Aorta (tissue), 5 donors: ENCODE results near the gene CCDC178. TPM values are rescaled to one million over a fixed set of nuclear protein-coding genes. Genes with fewer than 3 reads are reported as not detected.
"Not testable (repeated sequence)": the region's sequence is repeated elsewhere in the genome, so short reads cannot be mapped to it uniquely, and the experiment has no call there.

ENCODE experiments used
- ATAC-seq: fragments of 200-7000 bp; cut with Tn5 transposase; one replicate; pipeline ENCODE4 v1.9.1; 2022; ENCODE audit warnings: moderate library complexity; ENCODE audit not compliant: low FRiP score
- DNase-seq, 2 donors: peaks; one replicate each; pipeline ENCODE4 v3.0.0-alpha.2; 2020
- H3K27ac ChIP-seq, 2 donors: one replicate each; pipeline ENCODE4 v1.5.1; 2013; ENCODE audit warnings: low read length in 2 of 2, mild to moderate bottlenecking in 2 of 2, moderate library complexity in 2 of 2, control low read depth in 1 of 2, inconsistent platforms in 1 of 2, low read depth in 1 of 2
- H3K27me3 ChIP-seq, 2 donors: one replicate each; pipeline ENCODE4 v1.6.1; 2013; ENCODE audit warnings: control low read depth in 1 of 2, low read length in 1 of 2, mild to moderate bottlenecking in 1 of 2, moderate library complexity in 1 of 2; ENCODE audit not compliant: insufficient read depth in 2 of 2, control insufficient read depth in 1 of 2
- H3K36me3 ChIP-seq, 2 donors: one replicate each; pipeline ENCODE4 v1.6.1; 2013; ENCODE audit warnings: control low read depth in 1 of 2, low read length in 1 of 2, mild to moderate bottlenecking in 1 of 2; ENCODE audit not compliant: insufficient read depth in 2 of 2, control insufficient read depth in 1 of 2
- H3K4me1 ChIP-seq, 2 donors: one replicate each; pipeline ENCODE4 v1.6.1; 2013; ENCODE audit warnings: low read length in 2 of 2, control low read depth in 1 of 2, mild to moderate bottlenecking in 1 of 2, moderate library complexity in 1 of 2; ENCODE audit not compliant: insufficient read depth in 2 of 2, control insufficient read depth in 1 of 2
- H3K4me3 ChIP-seq, 2 donors: one replicate each; pipeline ENCODE4 v1.5.1; 2013; ENCODE audit warnings: low read length in 2 of 2, control low read depth in 1 of 2, mild to moderate bottlenecking in 1 of 2
- H3K9me3 ChIP-seq: one replicate; pipeline ENCODE4 v1.6.1; 2013; ENCODE audit warnings: mild to moderate bottlenecking, low read length; ENCODE audit not compliant: control insufficient read depth
- WGBS, 2 donors: extraction: QIAGEN DNeasy Blood & Tissue Kit; methylation state at CpG; one replicate each; pipeline ENCODE4 v1.1.7; 2013; 5-methylcytosine and 5-hydroxymethylcytosine counted together
- intact Hi-C, 2 donors: fragments of 100-400 bp; cut with DNase I; formaldehyde crosslinking; loops; one replicate each; pipeline versions ENCODE4 v1.14.2 to v1.15.0; 2022
- polyA plus RNA-seq, 2 donors: library from polyadenylated mRNA; stranded (reverse); fragments of 200-250 nt; gene quantifications; one replicate each; pipeline ENCODE4 v1.2.3, GENCODE V29; 2013
- total RNA-seq, 2 donors: library from RNA; stranded (reverse); fragmentation: NEBNext Ultra II Directional; extraction: Animal tissue kit (Norgen Biotek cat#: 25700); gene quantifications; one replicate each; pipeline ENCODE4 v1.2.1, GENCODE V29; 2021
- donor health status: healthy with polysubstance abuse.
- donor health status: Bipolar disorder and iron deficiency.
- donor health status: DM: no; HTN: no; CAD: no.
- donor health status: DM: no; HTN: no; CAD: no.
- donor health status: DM: yes; HTN: yes; CAD: no.

The CCDC178 gene
- total and polyA plus RNA-seq, 4 donors = 0.42 to 1.9 TPM; not detected in 2

GRCh38 chr18:32961538-32961937, 479.0 kb downstream of the CCDC178 start:
- Histone ChIP-seq H3K4me3 (no peak overlapping the region), H3K36me3 (no peaks in the 10 kb centered on the region), H3K4me1 (no peaks in the 10 kb centered on the region), H3K27ac (no peak overlapping the region), H3K9me3 (no peaks in the 10 kb centered on the region), H3K27me3 (no peaks in the 10 kb centered on the region)
- intact Hi-C loops = no loop called here
- ATAC-seq = no peak
- DNase-seq = no peak
- WGBS, 2 donors = 80 to 82% methylated on average over 5 of the region's 5 CpGs

- Histone ChIP-seq H3K27me3 (no peaks in the 10 kb centered on the region), H3K9me3 (no peaks in the 10 kb centered on the region), H3K4me1 (no peaks in the 10 kb centered on the region), H3K36me3 (no peaks in the 10 kb centered on the region), H3K27ac (no peak overlapping the region), H3K4me3 (no peak overlapping the region)
- 70 to 85% methylated on average over 1 of the region's 1 CpG for WGBS, 2 donors
- no peak for ATAC-seq
- intact Hi-C loops = no loop called here
- no peak for DNase-seq
Measured at GRCh38 chr18:32958746-32959145, 481.8 kb downstream of the CCDC178 start.

DNA sequence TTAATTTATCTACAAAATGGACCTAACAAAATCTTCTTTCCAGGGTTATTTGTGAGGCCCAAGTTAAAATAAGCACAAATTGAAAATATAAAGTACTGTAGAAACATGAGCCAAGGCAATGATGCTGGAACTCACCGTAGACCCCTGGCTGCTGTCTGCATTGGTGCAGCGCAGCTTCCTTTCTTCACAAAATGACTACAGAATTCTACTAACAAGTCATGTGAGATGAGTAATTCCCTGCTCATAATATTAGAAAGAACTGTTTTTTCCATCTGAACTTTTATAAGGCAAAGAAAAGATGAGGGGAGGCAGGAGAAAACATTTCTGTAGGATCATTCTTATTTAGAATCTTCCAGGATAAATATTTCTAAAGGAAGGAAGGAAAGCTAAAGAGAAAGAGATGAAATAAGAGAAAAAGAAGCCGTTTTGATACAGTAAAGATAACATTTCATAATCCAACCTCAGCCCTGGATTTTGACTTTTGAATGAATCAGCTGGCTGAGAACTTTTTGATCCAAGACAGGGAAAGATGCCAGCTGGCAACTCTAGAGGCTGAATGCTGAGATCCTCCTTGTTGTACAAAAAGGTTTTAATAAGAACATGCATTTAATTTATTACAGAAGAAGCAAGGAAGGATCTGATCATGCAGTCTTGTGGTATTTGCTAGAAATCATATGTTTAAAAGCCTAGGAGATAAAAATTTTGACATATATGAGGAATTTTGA, 483.8 kb downstream of the CCDC178 start:
- Histone ChIP-seq H3K36me3 (no peaks in the 10 kb centered on the region), H3K27me3 (no peaks in the 10 kb centered on the region), H3K4me1 (no peaks in the 10 kb centered on the region), H3K9me3 (no peaks in the 10 kb centered on the region), H3K4me3 (no peak overlapping the region), H3K27ac (no peak overlapping the region)
- ATAC-seq (no peak), DNase-seq (no peak)
- 38 to 46% methylated on average over 3 of the region's 3 CpGs for WGBS, 2 donors
- intact Hi-C loops = no loop called here

DNA sequence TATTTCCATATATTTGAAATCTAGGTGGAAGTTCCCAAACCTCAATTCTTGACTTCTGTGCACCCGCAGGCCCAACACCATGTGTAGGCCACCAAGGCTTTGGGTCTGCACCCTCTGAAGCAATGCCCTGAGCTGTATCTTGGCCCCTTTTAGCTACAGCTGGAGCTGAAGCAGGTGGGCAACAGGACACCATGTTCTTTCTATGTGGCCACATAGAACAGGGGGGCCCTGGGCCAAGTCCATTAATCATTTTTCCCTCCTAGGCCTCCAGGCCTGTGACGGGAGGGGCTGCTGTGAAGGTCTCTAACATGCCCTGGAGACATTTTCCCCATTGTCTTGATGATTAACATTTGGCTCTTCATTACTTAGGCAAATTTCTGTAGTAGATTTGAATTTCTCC, 488.2 kb downstream of the CCDC178 start:
- WGBS, 2 donors = 84 to 100% methylated on average over 2 of the region's 2 CpGs
- H3K27me3 ChIP-seq, DNase-seq, H3K36me3 ChIP-seq, ATAC-seq, H3K4me1 ChIP-seq, H3K4me3 ChIP-seq, H3K9me3 ChIP-seq, intact Hi-C loops, H3K27ac ChIP-seq: not testable (repeated sequence)

DNA sequence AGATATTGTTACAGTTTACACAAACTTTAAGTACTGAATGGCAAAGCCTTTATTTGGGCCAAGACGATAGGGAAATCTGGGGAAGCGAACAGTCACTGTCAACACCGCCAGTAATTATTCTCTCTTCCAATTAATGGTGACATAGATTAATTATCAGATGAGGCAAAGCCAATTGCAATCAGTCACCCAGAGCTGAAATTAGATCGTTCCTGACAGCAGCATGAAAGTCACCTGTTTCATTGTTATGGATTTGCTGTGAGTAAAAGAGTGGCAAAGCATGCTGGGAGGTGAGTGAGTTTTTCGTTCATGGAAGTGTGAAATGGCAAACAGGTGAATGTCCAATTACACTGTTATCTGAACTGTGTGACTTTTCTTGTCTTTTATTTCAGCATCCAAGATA, 502.9 kb downstream of the CCDC178 start:
- Histone ChIP-seq H3K27me3 (no peaks in the 10 kb centered on the region), H3K9me3 (no peaks in the 10 kb centered on the region), H3K4me3 (no peak overlapping the region), H3K27ac (no peak overlapping the region), H3K36me3 (no peaks in the 10 kb centered on the region), H3K4me1 (no peaks in the 10 kb centered on the region)
- ATAC-seq = no peak
- WGBS, 2 donors = 41 to 51% methylated on average over 5 of the region's 5 CpGs
- intact Hi-C loops = no loop called here
- no peak for DNase-seq

GRCh38 chr18:32937066-32937465, 503.5 kb downstream of the CCDC178 start:
- Histone ChIP-seq H3K36me3 (no peaks in the 10 kb centered on the region), H3K9me3 (no peaks in the 10 kb centered on the region), H3K4me1 (no peaks in the 10 kb centered on the region), H3K27ac (no peak overlapping the region), H3K27me3 (no peaks in the 10 kb centered on the region), H3K4me3 (no peak overlapping the region)
- no peak for DNase-seq
- intact Hi-C loops = no loop called here
- WGBS, 2 donors = 46 to 62% methylated on average over 1 of the region's 1 CpG
- no peak for ATAC-seq

DNA sequence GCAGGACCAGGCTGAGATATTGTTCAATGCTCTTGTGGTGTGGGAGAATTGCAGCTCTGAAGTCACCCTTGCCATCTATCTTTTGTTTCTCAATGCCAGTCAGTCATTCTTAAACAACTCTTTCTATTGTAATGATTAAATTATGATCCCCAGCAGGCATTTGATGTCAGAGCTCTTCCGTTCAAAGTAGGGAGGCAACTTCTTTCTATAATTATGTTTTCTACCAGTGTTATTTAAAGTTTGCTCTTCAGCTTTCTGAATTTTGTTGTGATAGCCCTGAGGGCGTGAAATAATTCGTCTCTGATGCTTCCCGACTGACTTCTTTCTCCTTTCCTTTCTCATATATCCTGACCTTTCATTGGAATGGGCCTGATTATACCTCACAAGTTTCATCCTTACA, 506.3 kb downstream of the CCDC178 start:
- Histone ChIP-seq H3K27ac (no peak overlapping the region), H3K9me3 (no peaks in the 10 kb centered on the region), H3K4me3 (no peak overlapping the region), H3K36me3 (no peaks in the 10 kb centered on the region), H3K27me3 (no peaks in the 10 kb centered on the region), H3K4me1 (no peaks in the 10 kb centered on the region)
- 31 to 32% methylated on average over 4 of the region's 4 CpGs for WGBS, 2 donors
- intact Hi-C loops = no loop called here
- no peak for ATAC-seq
- no peak for DNase-seq

DNA sequence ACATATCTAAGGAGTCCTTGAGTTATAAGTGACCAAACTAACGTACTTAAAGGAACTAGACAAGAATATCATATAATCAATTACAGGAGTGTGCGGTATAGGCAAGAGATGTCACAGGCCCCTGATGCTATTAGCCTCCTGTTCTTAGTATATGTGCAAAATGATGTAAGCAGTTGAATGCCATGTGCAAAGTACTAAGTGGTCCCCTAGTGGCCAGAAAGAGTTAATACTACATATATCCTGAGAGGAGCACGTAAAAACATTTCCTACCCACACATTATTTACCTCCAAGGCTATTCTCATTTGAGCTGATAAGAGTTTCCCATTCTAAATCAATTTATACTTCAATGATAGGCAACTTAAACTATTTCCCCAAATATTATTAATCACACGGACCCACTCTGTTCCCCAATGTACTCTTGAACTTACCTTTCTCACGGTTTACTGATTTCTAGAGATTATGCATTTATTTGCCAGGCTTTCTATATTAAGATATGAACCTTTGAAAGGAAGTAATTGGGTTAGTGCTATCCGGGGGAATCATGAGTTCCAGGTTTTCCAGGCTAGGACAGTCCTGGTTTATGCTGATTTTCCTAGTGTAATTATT, 509.7 kb downstream of the CCDC178 start:
- H3K36me3 ChIP-seq = no peaks in the 10 kb centered on the region
- no peak for DNase-seq
- no peaks in the 10 kb centered on the region for H3K9me3 ChIP-seq
- H3K4me1 ChIP-seq = no peaks in the 10 kb centered on the region
- 40 to 45% methylated on average over 6 of the region's 6 CpGs for WGBS, 2 donors
- no peak overlapping the region for H3K27ac ChIP-seq
- no peaks in the 10 kb centered on the region for H3K27me3 ChIP-seq
- H3K4me3 ChIP-seq = no peak overlapping the region
- ATAC-seq = no peak
- intact Hi-C loops = no loop called here

GRCh38 chr18:32929213-32929612, 511.3 kb downstream of the CCDC178 start:
- 44 to 47% methylated on average over 6 of the region's 6 CpGs for WGBS, 2 donors
- Histone ChIP-seq H3K4me3 (no peak overlapping the region), H3K36me3 (no peaks in the 10 kb centered on the region), H3K9me3 (no peaks in the 10 kb centered on the region), H3K27me3 (no peaks in the 10 kb centered on the region), H3K27ac (no peak overlapping the region), H3K4me1 (no peaks in the 10 kb centered on the region)
- DNase-seq (no peak), ATAC-seq (no peak)
- intact Hi-C loops = no loop called here
